Left ventricle myocardium inferior (tissue), 1 donor: ENCODE results near the gene PLXNB2. TPM values are rescaled to one million over a fixed set of nuclear protein-coding genes. Genes with fewer than 3 reads are reported as not detected.
"Not testable (repeated sequence)": the region's sequence is repeated elsewhere in the genome, so short reads cannot be mapped to it uniquely, and the experiment has no call there.

Experiments
- DNase-seq: peaks from one replicate; pipeline ENCODE4 v3.0.0-alpha.2; 2020
- H3K27ac ChIP-seq: fragments of 200-600 bp; replicated peaks from 2 replicates; pipeline ENCODE4 v1.8.0; 2021
- H3K27me3 ChIP-seq: fragments of 200-600 bp; 2 replicates; pipeline ENCODE4 v1.8.0; 2021; ENCODE audit warnings: low read depth
- H3K36me3 ChIP-seq: fragments of 200-600 bp; 2 replicates; pipeline ENCODE4 v1.8.0; 2021
- H3K4me1 ChIP-seq: fragments of 200-600 bp; 2 replicates; pipeline ENCODE4 v1.8.0; 2021
- H3K4me3 ChIP-seq: fragments of 200-600 bp; 2 replicates; pipeline ENCODE4 v1.8.0; 2021; ENCODE audit warnings: mild to moderate bottlenecking, moderate library complexity
- H3K9me3 ChIP-seq: fragments of 200-600 bp; replicated peaks from 2 replicates; pipeline ENCODE4 v1.8.0; 2021
- intact Hi-C: fragments of 100-400 bp; cut with micrococcal nuclease; formaldehyde crosslinking; loops from one replicate; pipeline ENCODE4 v1.11.0; 2022
- total RNA-seq: library from RNA; stranded (reverse); fragmentation: NEBNext Ultra II Directional; extraction: Animal tissue kit (Norgen Biotek cat#: 25700); gene quantifications from one replicate; pipeline ENCODE4 v1.2.1, GENCODE V29; 2021
- TF ChIP-seq, protein P1 (sequence below): fragments of 200-600 bp; IDR thresholded peaks from 2 replicates; pipeline ENCODE4 v1.8.0; 2021; ENCODE audit warnings: antibody characterized with exemption, mild to moderate bottlenecking, borderline replicate concordance
- donor health status: DM: no; HTN: yes; CAD: no; lungs with severe emphysema.

Gene PLXNB2
- total RNA-seq, 1 donor from 2014 or later, result 50.2 TPM

- H3K27ac ChIP-seq, result no peak overlapping the region
- no peak for DNase-seq
- intact Hi-C loops, result no loop called here
- H3K36me3 ChIP-seq, result peaks cover 78% of the 10 kb centered on the region
- H3K4me1 ChIP-seq, result peaks cover 27% of the 10 kb centered on the region
- TF ChIP-seq, protein P1, sequence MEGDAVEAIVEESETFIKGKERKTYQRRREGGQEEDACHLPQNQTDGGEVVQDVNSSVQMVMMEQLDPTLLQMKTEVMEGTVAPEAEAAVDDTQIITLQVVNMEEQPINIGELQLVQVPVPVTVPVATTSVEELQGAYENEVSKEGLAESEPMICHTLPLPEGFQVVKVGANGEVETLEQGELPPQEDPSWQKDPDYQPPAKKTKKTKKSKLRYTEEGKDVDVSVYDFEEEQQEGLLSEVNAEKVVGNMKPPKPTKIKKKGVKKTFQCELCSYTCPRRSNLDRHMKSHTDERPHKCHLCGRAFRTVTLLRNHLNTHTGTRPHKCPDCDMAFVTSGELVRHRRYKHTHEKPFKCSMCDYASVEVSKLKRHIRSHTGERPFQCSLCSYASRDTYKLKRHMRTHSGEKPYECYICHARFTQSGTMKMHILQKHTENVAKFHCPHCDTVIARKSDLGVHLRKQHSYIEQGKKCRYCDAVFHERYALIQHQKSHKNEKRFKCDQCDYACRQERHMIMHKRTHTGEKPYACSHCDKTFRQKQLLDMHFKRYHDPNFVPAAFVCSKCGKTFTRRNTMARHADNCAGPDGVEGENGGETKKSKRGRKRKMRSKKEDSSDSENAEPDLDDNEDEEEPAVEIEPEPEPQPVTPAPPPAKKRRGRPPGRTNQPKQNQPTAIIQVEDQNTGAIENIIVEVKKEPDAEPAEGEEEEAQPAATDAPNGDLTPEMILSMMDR, result no peak
- H3K9me3 ChIP-seq, result no peaks in the 10 kb centered on the region
- no peak overlapping the region for H3K4me3 ChIP-seq
- H3K27me3 ChIP-seq, result no peaks in the 10 kb centered on the region
Observed at GRCh38 chr22:50277761-50278160, 29.7 kb downstream of the PLXNB2 start.

- Histone ChIP-seq H3K4me1 (peaks cover 25% of the 10 kb centered on the region), H3K27ac (peak overlapping the region; percentile 36), H3K9me3 (no peaks in the 10 kb centered on the region), H3K4me3 (no peak overlapping the region), H3K27me3 (peaks cover 11% of the 10 kb centered on the region), H3K36me3 (peaks cover 62% of the 10 kb centered on the region)
- TF ChIP-seq, protein P1, result peak; percentile 67
- intact Hi-C loops, result no loop called here
- DNase-seq, result peak; percentile 68
Observed at GRCh38 chr22:50276143-50276542, 31.3 kb downstream of the PLXNB2 start.

GRCh38 chr22:50275181-50276055 lies 32.0 kb downstream of the PLXNB2 start:
- TF ChIP-seq, protein P1, result no peak
- Histone ChIP-seq H3K4me3 (no peak overlapping the region), H3K36me3 (peaks cover 55% of the 10 kb centered on the region), H3K27ac (peak overlapping the region; percentile 36), H3K4me1 (peaks cover 33% of the 10 kb centered on the region), H3K27me3 (peaks cover 11% of the 10 kb centered on the region), H3K9me3 (no peaks in the 10 kb centered on the region)
- DNase-seq, result no peak
- intact Hi-C loops, result no loop called here

DNA sequence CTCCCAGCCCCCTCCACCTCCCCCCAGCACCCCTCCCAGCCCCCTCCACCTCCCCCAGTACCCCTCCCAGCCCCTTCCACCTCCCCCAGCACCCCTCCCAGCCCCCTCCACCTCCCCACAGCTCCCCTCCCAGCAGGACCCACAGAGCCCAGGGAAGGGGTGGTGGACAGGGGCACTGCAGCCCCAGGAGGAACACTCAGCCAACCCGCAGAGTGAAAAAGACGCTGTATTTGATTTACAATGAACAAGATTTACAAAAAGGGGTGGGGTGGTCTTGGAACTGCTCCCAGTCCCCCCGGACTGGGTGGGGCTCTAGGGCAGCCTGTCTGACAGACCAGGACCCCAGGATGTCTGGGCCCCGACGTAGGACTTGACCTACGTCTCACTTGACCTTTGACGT lies 32.7 kb downstream of the PLXNB2 start:
- intact Hi-C loops, result loop anchor here (5.0 kb wide), 1 partner anchor 53 kb away; the partner anchor contains the start of gene DENND6B
- H3K36me3 ChIP-seq, result peaks cover 48% of the 10 kb centered on the region
- H3K9me3 ChIP-seq, result no peaks in the 10 kb centered on the region
- no peak for DNase-seq
- no peak overlapping the region for H3K27ac ChIP-seq
- TF ChIP-seq, protein P1, result no peak
- peaks cover 11% of the 10 kb centered on the region for H3K27me3 ChIP-seq
- no peak overlapping the region for H3K4me3 ChIP-seq
- H3K4me1 ChIP-seq, result peaks cover 37% of the 10 kb centered on the region

DNA sequence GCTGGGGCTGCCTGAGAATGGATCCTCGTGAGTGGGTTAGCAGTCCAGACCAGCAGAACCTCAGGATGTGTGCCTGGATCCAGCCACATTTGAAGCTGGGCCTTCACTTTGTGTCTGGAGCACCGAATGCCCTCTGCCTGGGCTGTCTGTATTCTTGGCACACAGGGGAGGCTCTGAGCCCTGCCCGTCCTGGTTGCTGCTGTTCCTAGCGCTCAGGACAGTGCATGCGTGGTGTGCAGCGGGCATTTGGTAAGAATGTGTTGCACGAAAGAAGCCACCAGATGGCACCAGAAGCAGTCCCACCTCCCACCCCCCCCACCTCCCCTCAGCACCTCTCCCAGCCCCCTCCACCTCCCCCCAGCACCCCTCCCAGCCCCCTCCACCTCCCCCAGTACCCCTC lies 33.1 kb downstream of the PLXNB2 start:
- DNase-seq, result peak; percentile 54
- H3K9me3 ChIP-seq, result no peaks in the 10 kb centered on the region
- peaks cover 44% of the 10 kb centered on the region for H3K36me3 ChIP-seq
- H3K4me1 ChIP-seq, result peaks cover 41% of the 10 kb centered on the region
- TF ChIP-seq, protein P1, result peak; percentile 48
- intact Hi-C loops, result loop anchor here (5.0 kb wide), 1 partner anchor 53 kb away; the partner anchor contains the start of gene DENND6B
- peaks cover 11% of the 10 kb centered on the region for H3K27me3 ChIP-seq
- no peak overlapping the region for H3K4me3 ChIP-seq
- H3K27ac ChIP-seq, result peak overlapping the region; percentile 44

GRCh38 chr22:50273781-50274180 lies 33.7 kb downstream of the PLXNB2 start:
- peak overlapping the region; percentile 44 for H3K27ac ChIP-seq
- H3K4me3 ChIP-seq, DNase-seq, H3K9me3 ChIP-seq: not testable (repeated sequence)
- intact Hi-C loops, result loop anchor here (5.0 kb wide), 1 partner anchor 54 kb away; the partner anchor contains the start of gene DENND6B
- H3K36me3 ChIP-seq, result peaks cover 38% of the 10 kb centered on the region
- peaks cover 11% of the 10 kb centered on the region for H3K27me3 ChIP-seq
- peaks cover 47% of the 10 kb centered on the region for H3K4me1 ChIP-seq

DNA sequence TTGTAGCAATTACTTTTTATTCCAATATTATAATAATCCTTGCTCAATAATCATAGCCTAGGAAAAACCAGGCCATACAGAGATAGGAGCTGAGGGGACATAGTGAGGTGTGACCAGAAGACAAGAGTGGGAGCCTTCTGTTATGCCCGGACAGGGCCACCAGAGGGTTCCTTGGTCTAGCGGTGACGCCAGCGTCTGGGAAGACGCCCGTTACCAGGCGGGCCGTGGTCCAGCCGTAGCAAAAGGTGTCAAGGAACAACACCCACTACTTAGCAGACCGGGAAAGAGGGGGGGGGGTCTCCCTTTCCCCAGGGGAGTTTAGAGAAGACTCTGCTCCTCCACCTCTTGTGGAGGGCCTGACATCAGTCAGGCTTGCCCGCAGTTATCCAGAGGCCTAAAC lies 34.1 kb downstream of the PLXNB2 start:
- H3K9me3 ChIP-seq, H3K27ac ChIP-seq, H3K4me3 ChIP-seq, DNase-seq: not testable (repeated sequence)
- Histone ChIP-seq H3K36me3 (peaks cover 34% of the 10 kb centered on the region), H3K4me1 (peaks cover 51% of the 10 kb centered on the region), H3K27me3 (peaks cover 11% of the 10 kb centered on the region)
- intact Hi-C loops, result loop anchor here (5.0 kb wide), 1 partner anchor 54 kb away; the partner anchor contains the start of gene DENND6B
